ENCODE measurements around the gene FLT3LG.

GRCh38 chr19:49479975-49480628 is 6.1 kb downstream of the FLT3LG start:
- no peak for TF ChIP-seq SIN3A (IDR thresholded peaks at IDR 0.05; ENCODE audit: borderline replicate concordance, insufficient read depth, low read length)
- TF ChIP-seq TAF1 (IDR thresholded peaks at IDR 0.05; ENCODE audit: borderline replicate concordance, insufficient read depth, low read length): no peak
